K562 (cell line): Measurements from ENCODE around the gene RSPH1. TPM values are rescaled to one million over a fixed set of nuclear protein-coding genes. Genes with fewer than 3 reads are reported as not detected.

Experiments used
- ARID1B ChIP-seq: fragments of 450-650 bp; IDR thresholded peaks from 2 replicates; pipeline ENCODE4 v1.6.1; 2016; ENCODE audit warnings: antibody characterized with exemption, mild to moderate bottlenecking, inconsistent platforms
- ELF4 ChIP-seq: fragments of 450-650 bp; formaldehyde crosslinking; IDR thresholded peaks from 2 replicates; pipeline ENCODE4 v1.4.0; 2022; ENCODE audit warnings: missing genetic modification characterization
- HDAC1 ChIP-seq, 2 experiments: fragments of 450-650 bp; IDR thresholded peaks; 2 replicates each; pipeline ENCODE4 v1.6.1; 2016 to 2017; ENCODE audit warnings: inconsistent platforms in 1 of 2, mild to moderate bottlenecking in 1 of 2, moderate library complexity in 1 of 2
- HES1 ChIP-seq: fragments of 450-650 bp; IDR thresholded peaks from 2 replicates; pipeline ENCODE4 v1.6.1; 2016; ENCODE audit warnings: low read depth, mild to moderate bottlenecking, moderate library complexity
- MAZ ChIP-seq, 2 experiments: fragments of 450-650 bp in 1 of 2; sonication (generic) in 1 of 2; formaldehyde crosslinking; IDR thresholded peaks in 1 of 2; conservative IDR thresholded peaks in 1 of 2; 2 replicates each; pipeline versions ENCODE4 v1.4.0 to v1.5.0; 2020; ENCODE audit warnings: mild to moderate bottlenecking in 1 of 2, missing genetic modification reagents in 1 of 2
- MLLT1 ChIP-seq, 2 experiments: fragments of 450-650 bp; IDR thresholded peaks; 2 replicates each; pipeline ENCODE4 v1.6.1; 2016
- NFE2L1 ChIP-seq: fragments of 450-650 bp; IDR thresholded peaks from 2 replicates; pipeline ENCODE4 v1.6.1; 2016; ENCODE audit warnings: missing genetic modification characterization, low read depth, mild to moderate bottlenecking, missing compliant biosample characterization, moderate library complexity, borderline replicate concordance
- PHF8 ChIP-seq: fragments of 200-600 bp; sonication (generic); IDR thresholded peaks from 2 replicates; pipeline ENCODE4 v1.6.1; 2012; ENCODE audit warnings: mixed run types, mild to moderate bottlenecking, inconsistent platforms, low read length, moderate library complexity, borderline replicate concordance
- SPI1 ChIP-seq: IDR thresholded peaks from 2 replicates; pipeline ENCODE4 v1.6.1; 2011; ENCODE audit warnings: low read depth, low read length, control low read depth, borderline replicate concordance
- TAL1 ChIP-seq: fragments of 450-650 bp; IDR thresholded peaks from 2 replicates; pipeline ENCODE4 v1.6.1; 2016; ENCODE audit warnings: mild to moderate bottlenecking
- VEZF1 ChIP-seq: fragments of 200-800 bp; sonication (Bioruptor generic); IDR thresholded peaks from 2 replicates; pipeline ENCODE4 v1.6.1; 2017; ENCODE audit warnings: missing genetic modification characterization, missing compliant biosample characterization
- ZBTB1 ChIP-seq: sonication (generic); formaldehyde crosslinking; IDR thresholded peaks from 2 replicates; pipeline ENCODE4 v1.8.1; 2023; ENCODE audit warnings: missing genetic modification reagents, low read depth, mild to moderate bottlenecking, borderline replicate concordance
- ZBTB34 ChIP-seq: fragments of 250-450 bp; sonication (Bioruptor Pico); IDR thresholded peaks from 2 replicates; pipeline ENCODE4 v1.8.0; 2021; ENCODE audit warnings: mild to moderate bottlenecking, moderate library complexity
- ZNF280B ChIP-seq: fragments of 250-450 bp; sonication (Bioruptor Pico); IDR thresholded peaks from 2 replicates; pipeline ENCODE4 v1.5.1; 2021; ENCODE audit warnings: mild to moderate bottlenecking
- ZNF395 ChIP-seq: fragments of 200-800 bp; sonication (Bioruptor generic); IDR thresholded peaks from 2 replicates; pipeline ENCODE4 v1.6.1; 2017; ENCODE audit warnings: missing genetic modification characterization, missing compliant biosample characterization
- polyA plus RNA-seq, 8 experiments: library from polyadenylated mRNA; depleted of rRNA in 4 of 8; stranded (reverse) in 5 of 8; unstranded in 3 of 8; fragments of >200 nt; fragmentation: Nextera tagmentation in 2 of 8; fragmentation: Illumina TruSeq in 1 of 8; extraction: Ambion mirVana in 2 of 8; extraction: Trizol in 1 of 8; gene quantifications; 2 replicates each; pipeline versions ENCODE4 v1.2.1 to v1.2.3, GENCODE V29; 2011 to 2014; ENCODE audit warnings: inconsistent platforms in 1 of 8, missing spikeins in 1 of 8
- total RNA-seq, 7 experiments: library from RNA; depleted of rRNA in 6 of 7; stranded (reverse); fragments of >200 nt in 6 of 7; fragmentation: Illumina TruSeq in 2 of 7; extraction: Trizol in 2 of 7; gene quantifications; 2 replicates each; pipeline versions ENCODE4 v1.2.1 to v1.2.3, GENCODE V29; 2011 to 2021; ENCODE audit warnings: low replicate concordance in 1 of 7

The RSPH1 gene
- total and polyA plus RNA-seq, 9 of the 15 experiments (the other 6 are each of a cell fraction or from before 2014, with no cell fraction given), result 0.17 TPM; not detected in 8

GRCh38 chr21:42465008-42465802, 30.8 kb downstream of the RSPH1 start (continued):
- TF ChIP-seq MAZ (CRISPR knock-in tag; conservative IDR thresholded peaks at IDR 0.05 in 1 of 2, IDR thresholded peaks at IDR 0.05 in 1 of 2) (peak in 1 of 2 experiments; percentile 35; a peak in 1 of 4 replicates), PHF8 (no peak), ZNF280B (CRISPR knock-in tag) (no peak), NFE2L1 (tag) (no peak), ZBTB1 (CRISPR knock-in tag) (peak; percentile 99), TAL1 (peak; percentile 63), HDAC1 (IDR thresholded peaks at IDR 0.05) (peak in 1 of 2 experiments; percentile 34; a peak in 1 of 4 replicates), ZBTB34 (CRISPR knock-in tag) (peak; percentile 75; the same call in 1 of the 2 replicates), ARID1B (peak; percentile 81), HES1 (0 out of 2 replicates have a peak, but pooled peaks have one; percentile 41), ZNF395 (peak; percentile 79), VEZF1 (CRISPR knock-in tag) (peak; percentile 46; the same call in 1 of the 2 replicates), ELF4 (CRISPR knock-in tag) (peak; percentile 80), SPI1 (peak; percentile 57), MLLT1 (IDR thresholded peaks at IDR 0.05) (peak in 1 of 2 experiments; percentile 97; a peak in 2 of 4 replicates)
